ENCODE measurements around the gene CD93.
A peak's percentile ranks its signal among the peaks of the same experiment; 100 is the strongest.

CD93 gene

DNA sequence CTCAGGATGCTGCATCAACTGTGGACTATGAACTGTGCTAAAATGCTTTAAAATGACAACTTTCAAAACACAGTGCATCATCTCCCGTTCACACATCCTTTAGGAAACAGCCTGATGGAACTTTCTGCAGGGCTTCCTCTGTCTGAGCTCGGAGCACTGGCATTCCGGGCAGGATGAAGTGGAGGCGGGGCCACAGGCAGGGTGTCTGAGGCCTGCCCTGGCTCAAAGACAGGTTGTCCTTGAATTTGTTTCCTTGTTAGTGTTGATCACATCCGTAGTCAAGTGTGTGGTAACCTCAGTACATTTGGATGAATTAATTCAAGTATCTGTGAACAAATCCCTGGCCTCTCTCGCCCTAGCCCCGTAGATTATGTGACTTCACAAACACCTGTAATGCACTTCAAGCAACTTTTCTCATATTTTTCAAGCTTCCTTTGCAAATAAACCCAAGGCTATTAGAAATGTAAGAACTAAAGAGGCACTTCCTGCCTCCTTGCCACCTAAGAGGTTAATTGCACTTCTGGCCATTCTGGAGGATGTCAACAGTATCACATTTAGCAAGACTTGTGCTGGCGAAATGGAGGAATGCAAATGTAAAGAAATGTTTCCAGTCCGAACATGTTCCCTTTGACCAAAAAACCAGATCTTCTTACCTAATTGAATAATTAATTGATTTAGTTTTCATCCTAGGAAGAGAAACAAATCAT is 3.1 kb downstream of the CD93 start:
- no peak for DNase-seq (ENCODE audit: low spot score)

DNA sequence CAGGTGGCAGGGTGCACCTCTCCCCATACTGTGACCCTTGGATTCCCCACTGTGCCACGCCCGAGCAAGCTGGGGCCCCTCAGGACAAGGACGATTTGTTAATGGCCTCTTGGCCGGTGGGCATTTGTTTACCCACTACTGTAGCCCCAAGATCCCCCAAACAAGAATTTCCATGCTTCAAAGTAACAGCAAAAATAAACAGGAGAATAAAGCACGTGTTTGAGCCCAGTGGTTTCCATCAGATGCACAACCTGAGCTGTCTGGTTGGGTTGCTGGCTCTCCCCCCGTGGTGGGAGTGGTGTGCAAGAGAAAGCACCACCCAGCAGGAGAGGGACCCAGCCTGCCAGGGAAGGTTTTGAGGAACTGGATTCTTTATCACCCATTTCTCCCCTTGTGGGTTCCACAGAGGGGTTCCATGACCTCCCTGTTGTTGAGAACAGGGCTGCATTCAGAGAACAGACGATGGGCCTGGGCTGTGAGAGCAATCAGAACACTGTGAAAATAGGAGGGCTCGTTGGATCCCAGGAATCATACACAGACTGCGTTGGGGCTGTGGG is 4.8 kb downstream of the CD93 start:
- no peak for DNase-seq (ENCODE audit: low spot score)

DNA sequence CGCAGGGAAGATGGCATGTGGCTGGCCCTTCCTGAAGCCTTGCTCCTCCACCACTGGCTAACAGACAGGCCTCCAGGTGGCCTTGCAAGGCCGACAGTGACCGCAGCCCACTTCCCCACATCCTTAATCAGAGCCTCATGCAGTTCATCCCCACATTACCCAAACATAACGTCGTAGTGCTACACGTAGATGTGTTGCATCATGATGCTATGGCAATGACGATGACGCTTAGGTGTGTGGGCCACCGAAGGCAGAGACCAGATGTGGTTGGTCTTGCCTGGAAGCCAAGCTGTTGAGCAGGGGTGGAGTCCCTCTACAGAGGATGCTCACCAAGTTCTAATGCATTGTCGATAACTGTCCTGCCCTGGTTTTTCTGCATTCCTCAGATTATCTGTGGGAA is 5.6 kb downstream of the CD93 start:
- DNase-seq (ENCODE audit: low spot score): no peak

DNA sequence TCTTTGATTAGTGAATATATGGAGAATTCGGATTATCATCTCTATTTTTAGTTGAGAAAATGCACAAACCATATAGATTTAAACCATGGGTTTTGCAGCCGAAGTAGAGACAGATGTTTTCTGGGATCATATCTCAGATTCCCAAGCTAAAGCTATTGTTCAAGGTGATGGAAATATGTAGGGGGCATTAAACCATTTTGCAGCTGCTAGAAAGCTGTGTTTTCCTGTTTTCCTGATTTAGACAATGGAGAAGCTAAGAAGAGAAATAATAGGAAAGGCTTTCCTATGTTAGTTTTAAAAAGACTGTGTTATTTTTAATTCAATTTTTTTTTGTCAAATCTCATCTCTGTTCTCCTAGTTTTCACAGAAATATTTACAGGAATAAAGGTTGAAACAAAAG is 6.2 kb downstream of the CD93 start:
- DNase-seq (ENCODE audit: low spot score): no peak

DNA sequence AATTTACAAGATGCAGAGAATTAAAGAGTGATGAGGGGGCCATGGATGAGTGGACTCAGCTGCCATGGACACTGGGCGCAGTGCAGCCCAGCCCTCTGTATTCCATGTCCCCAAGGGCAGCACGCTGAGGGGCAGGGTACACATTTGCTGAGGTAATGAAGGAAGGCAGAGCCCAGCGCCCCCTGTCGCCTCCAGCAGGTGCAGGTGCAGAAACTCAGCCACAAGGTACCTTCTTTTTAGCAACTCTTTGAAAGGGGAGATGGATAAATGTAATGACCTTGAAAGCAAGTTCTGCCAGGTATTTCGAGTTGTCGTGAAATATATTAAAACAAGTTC is 7.1 kb downstream of the CD93 start:
- no peak for DNase-seq (ENCODE audit: low spot score)

DNA sequence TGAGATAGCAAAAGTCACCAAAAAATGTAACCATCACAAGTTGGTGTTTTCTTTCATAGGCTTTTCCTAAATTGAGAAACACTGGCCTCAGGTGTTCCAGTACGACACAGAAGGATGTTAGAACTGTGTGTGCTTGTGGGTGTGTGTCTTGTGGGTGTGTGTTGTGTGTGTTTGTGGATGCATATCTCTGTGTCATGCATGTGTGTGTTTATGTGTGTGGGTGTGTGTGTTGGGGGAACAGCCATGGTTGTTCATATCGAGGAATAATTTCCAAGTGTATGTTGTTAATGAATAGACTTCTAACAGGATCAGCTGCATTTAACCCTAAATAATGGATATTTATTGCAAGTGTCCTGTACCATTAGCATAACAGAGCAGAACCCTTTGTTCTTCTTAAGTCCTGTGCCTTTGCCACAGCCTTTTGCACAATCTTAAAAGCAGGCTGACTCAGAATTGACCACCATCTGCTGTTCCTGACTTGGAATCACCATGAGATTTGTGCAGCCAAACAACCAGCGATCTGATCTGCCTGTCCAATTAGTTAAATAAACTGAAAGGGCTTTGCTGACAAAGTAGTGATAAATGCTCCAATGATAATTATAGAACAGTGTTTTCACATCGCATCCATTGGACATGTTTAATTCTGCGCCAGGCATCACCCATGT is 7.6 kb downstream of the CD93 start:
- peak; percentile 12 for DNase-seq (ENCODE audit: low spot score)

DNA sequence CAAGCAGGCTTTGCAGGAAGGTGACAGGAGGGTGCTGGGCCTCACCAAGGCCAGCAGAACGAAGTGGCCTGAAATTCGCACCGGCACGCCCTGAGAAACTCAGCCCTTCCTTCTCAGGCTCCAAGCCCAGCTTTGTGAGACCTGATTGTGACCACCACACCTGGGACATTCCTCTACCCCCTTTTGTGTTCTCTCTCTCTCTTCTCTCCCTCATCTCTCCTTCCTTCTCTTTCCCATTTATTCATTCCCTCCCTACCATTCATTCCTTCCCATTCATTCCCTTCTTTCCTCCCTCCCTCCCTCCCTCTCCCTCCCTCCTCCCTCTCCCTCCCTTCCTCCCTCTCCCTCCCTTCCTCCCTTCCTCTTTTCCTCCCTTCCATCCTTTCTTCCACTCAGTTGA is 8.8 kb downstream of the CD93 start:
- no peak for DNase-seq (ENCODE audit: low spot score)

DNA sequence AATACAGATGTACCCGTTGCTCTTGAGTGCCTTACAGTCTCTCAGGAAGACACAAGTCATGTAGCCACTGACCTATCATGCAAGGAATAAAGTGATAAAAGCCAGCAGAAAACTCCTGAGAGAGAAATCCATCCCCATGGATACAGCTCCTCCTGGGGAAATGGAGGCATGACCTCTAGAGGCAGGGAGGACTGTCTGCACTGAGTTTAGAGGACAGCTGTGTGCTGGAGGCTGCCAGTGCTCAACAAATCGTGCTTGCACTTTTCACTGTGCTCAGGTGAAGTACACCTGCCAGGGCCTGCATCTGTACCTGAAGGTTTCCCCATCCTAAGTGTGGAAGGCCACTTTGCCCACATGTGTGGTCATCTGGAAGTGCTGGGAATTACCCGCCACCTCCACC is 12.1 kb downstream of the CD93 start:
- no peak for DNase-seq (ENCODE audit: low spot score)

DNA sequence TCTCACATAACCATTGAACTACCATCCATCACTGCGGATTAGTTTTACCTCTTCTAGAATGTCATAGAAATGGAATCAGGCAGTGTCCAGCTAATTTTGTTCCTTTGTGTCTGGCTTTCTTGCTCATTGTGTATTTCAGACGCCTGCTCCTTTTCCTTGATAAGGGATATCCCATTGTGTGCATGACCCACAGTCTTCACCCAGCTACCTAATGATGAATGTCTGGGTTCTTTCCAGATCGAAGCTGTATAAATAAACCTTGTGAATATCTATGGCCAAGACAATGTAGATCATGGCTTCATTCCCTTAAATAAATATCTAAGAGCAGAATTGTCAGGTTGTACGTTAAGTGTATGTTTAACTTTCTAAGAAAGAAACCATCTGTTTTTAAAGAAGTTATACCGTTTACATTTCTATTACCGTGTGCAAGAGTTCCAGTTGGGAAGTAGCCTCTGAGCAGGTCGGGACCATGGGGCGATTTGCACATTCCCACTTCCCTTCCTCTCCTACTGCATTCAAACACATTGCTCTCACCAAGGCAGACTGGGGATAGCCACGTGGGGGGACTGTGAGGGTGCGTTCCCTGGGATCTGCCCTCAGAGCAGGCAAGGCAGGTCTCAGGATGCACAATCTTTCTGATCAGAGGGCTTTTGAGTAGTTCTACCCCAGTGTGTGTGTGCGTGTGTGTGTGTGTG is 13.1 kb downstream of the CD93 start:
- DNase-seq (ENCODE audit: low spot score): no peak

DNA sequence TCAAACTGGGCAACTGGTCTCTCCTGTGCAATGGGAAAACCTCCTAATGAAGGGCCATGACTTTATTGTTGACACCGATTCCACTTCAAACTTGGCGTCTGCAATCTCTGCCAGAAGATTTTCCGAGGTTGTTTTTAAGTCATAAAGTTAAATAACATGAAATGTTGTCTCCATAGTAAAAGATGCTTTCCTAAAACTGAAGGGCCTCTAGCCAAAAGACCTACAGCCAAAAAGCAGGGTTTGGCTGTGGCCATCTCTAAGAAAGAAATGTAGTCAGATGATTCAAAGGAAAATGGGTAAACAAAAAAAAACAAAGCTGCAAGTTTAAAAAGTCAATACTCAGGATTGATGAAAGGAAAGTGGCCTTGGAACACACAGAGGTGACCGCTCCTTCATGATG is 14.1 kb downstream of the CD93 start:
- DNase-seq (ENCODE audit: low spot score): no peak

DNA sequence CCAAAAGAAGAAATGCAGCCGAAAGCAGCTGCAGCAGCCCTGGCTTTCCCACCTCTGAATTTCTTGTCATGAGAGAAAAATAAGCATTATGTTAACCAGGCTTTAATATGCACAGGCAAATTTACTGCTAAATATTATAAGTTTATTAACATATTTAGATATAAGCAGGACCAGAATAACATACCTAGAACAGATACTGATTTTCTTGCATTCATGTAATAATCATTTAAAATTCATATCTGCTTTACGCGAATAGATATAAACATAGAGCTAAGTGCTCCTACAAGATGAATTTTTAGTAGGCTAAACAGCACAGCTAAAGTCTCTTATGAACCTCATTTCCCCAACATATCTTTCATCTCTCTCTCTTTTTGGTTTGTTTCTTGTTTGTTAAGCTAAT is 14.7 kb downstream of the CD93 start:
- no peak for DNase-seq (ENCODE audit: low spot score)

DNA sequence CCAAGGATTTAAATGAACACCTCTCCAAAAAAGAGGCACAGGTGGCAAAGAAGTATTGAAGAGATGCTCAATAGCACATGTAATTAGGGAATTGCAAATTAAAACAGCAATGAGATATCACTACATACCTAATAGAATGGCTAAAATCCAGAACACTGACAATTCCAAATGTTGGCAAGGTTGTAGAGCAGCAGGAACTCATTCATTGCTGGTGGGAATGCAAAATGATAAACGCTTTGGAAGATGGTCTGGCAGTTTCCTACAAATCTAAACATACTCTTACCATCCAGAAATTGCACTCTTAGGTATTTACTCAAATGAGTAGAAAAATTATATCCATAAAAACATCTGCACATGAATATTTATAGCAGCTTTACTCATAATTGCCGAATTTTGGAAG is 17.0 kb downstream of the CD93 start:
- no peak for DNase-seq (ENCODE audit: low spot score)

DNA sequence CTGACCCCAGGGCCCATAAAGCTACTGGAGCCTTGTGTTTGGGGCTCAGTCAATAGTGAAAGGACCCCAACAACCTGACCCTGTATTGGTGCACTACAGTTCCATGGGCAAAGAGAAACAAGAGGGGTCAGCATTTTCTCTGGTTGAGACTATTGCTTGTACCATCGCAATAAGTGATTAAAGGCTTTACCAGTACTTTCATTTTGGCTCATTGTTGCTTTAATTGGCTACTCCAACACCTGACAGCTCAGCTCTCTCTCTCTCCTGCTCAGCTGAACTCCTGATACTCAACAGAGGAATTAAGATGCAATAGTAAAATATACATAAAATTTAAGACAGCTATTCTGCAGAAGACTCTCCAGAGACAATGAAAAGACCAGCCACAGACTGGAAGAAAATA is 17.8 kb downstream of the CD93 start:
- DNase-seq (ENCODE audit: low spot score): no peak

DNA sequence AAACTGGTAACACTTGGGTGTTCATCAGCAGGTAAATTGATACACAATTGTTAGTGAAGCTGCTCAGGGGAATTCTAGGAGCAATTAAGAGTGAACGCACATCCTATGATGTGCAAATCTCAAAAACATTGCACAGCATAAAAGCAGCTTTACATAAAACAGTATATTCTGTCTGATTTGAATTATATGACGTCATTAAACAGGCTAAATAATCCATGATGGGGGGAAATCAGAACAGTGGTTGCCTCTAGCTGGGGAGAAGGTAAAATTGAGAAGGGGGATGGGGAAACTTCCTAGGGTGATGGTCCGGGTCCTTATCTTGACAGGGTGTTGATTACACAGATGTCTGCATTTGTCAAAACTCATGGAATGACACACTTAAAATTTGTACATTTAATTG is 19.4 kb downstream of the CD93 start:
- DNase-seq (ENCODE audit: low spot score): no peak

DNA sequence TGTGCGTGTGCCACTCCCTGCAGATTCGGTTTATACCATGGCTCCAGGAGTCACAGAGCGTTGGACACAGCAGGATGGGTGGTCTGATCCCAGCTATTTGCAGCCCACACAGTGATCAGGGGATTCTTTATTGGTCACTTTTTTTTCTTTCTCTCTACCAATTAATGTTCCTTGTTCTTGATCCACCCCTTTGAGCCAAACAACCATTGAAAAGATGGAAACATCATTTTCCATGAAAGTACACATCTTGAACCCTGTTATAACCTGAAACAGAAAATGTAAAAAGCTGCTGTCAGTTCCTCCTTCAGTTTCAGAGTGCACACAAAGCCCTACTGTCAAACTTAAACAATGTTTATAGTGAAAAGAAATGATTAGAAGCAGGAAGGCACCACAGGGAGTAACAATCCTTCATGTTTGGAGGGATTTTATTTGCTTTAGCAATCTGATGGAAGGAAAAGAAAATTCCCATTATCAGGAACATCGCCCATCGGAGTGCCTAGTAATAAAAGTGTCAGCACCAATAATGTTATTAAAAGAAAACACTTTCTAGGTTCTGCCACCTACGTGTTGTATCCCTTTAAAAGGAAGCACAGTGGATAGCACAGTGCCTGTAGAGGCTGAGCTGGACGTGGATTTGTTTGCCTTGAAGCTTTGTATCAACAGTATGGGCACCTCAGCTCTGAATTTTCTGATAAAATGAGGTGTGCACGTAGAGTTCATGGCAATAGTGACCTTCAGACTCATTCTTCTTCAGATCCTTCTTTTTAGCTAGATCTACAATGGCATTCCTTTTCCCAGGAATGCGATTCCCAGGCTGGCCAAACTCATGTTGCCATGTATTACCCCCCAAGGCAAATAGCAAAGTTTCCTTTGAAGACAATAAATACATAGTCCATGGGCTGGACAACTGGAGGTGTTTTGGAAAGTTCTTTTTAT is 20.6 kb downstream of the CD93 start:
- DNase-seq (ENCODE audit: low spot score): no peak

DNA sequence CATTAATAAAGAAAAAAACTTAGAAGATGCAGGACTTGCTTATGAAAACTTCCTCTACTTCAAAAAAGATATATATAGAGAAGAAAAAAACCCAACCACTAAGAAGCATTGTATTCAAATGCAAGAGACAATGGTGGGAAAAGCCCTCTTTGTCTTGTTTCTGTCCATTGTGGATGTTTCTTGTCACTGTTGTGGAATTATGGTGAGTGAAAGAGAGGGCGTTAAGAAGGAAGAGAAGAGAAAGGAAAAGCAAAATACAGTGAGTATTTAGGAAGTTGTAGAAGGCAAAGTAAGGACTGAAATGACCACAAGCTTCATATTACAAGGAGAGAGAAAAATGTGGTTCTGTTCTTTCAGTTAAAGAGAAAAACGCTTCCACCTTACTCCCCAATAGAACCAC is 22.5 kb downstream of the CD93 start:
- no peak for DNase-seq (ENCODE audit: low spot score)

DNA sequence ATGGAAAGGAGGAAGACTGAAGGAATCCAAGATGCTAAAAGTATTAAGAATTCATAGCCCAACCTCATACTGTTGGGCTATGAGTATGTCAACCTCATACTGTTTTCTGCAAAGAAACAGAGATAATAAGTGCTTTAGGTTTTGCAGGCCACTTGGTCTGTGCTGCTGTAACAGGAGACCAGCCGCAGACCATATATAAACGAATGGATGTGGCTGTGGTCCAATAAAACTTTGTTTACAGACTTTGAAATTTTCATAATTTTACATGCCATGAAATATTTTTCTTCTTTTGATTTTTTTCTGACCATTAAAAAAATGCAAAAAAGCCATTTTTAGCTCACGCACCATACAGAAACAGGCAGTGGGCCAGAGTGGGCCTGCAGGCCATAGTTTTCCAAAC is 23.0 kb downstream of the CD93 start:
- no peak for DNase-seq (ENCODE audit: low spot score)

DNA sequence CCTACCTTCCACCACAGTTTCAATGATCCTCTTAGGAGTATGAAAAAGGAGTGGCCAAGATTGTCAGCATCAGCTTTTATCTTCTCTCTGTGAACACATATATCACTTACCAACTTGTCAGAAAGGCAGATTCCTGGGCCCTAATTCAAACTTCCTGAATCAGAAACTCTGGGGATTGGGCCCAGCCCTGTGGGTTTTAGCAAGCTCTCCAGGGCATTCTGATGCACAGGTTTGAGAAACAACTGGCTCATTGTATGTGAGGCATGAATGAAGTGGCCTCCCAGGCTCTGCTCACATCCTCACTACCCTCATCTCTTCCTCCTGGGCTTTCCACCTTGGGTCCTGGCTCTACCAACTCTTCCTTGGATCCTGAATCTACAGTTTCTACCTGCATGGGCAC is 23.5 kb downstream of the CD93 start:
- DNase-seq (ENCODE audit: low spot score): no peak

DNA sequence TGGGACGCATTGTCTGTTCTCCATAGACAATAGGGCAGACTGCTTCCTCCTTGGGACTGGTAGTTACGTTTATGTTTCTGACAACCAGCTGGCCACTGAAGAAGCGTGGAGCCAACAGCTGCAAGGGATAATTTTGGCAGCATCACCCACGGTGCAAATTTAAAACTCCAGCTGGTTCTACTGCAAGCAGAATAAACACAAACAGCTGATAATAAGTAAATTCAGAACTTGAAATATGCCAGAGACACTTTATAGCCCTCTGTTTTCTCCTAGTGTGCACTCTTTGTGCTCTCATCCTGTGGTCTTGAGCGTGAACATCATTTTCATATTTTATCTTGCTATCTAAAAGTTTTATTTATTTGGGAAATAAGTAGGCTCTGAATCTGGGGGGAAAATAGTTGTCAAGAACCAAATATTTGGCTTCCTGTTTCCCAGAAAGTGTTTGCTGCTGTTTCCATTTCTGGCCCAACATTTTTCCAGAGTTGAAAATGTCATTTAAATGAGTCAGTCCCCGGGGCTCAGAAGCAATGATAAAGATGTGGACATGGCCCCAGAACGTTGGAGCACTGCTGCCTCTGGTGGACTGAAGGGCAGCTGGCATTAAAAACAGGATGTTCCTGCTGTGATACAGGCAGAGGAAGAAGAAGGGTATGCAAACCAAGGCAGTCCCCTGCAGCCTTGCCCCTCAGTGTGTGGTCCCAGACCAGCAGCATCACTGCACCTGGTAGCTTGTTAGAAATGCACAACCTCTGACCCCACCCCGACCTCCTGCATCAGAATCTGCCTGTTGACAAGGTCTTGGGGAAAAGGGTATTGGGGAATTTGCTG is 24.2 kb downstream of the CD93 start:
- DNase-seq (ENCODE audit: low spot score): peak; percentile 86

DNA sequence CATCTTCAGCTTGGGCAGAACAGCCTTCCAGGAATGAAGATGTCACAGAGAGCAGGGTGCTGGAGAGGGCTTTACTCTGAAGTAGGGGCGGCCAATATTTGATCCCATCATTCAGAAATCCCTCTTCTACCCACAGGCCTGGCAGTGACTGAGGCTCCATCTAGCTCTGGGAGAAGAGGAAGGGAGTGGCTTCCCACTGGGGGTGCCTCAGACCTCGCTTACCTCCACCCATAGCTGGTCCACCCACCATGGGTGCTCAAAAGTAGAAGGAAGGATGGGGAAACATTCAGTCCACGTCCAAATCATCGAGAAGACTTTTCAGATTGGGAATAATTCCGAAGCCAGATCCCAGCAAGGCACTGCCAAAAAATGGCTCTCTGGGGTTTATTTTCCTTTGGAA is 24.9 kb downstream of the CD93 start:
- no peak for DNase-seq (ENCODE audit: low spot score)

DNA sequence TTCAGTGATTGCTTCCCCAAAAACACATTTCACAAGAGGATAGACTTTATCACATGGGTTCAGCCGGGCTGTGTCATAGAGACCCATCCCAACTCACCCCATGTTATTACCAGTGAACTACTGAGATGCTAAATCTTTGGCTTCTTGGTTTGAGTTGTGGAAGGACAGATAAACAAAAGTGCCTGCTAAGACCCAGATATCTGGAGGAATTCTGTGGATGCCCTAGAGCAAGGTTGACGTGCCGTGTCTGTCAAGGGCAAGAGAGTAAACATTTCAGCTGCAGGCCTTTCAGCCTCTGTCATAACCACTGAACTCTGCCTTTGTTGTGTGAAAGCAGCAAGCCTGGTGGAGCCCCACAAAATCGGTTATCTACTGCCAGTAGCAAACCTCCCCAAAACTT is 25.5 kb downstream of the CD93 start:
- no peak for DNase-seq (ENCODE audit: low spot score)
